Erythroblast (primary cell): ENCODE measurements around the gene ANP32B.

Source experiments
- GATA1 ChIP-seq: IDR thresholded peaks from 2 replicates; pipeline ENCODE4 v1.6.1; 2011; ENCODE audit warnings: low read depth, mild to moderate bottlenecking, control low read depth, low read length, moderate library complexity
- POLR2A ChIP-seq: IDR thresholded peaks from 2 replicates; pipeline ENCODE4 v1.6.1; 2011; ENCODE audit warnings: mild to moderate bottlenecking, low read length

DNA sequence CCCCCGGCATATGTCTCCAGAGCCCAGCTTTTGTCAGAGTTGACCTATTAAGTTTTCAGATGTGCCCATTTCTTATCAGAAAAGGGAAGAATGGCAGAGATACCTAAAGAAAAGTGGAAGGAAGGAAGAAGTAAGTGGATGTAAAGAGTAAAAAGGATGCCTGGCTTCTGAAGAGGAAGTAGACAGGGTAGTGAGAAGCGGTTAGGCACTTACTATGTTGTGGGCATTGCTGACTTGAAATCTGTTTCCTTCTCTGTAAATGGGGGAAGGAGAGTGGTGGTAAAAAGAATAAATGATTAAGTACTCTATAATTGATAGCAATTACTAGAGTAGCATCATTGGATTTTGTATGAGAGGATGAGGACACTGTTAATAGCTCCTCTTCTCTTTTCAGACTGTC, 9.9 kb downstream of the ANP32B start:
- TF ChIP-seq POLR2A = no peak
- no peak for TF ChIP-seq GATA1
